H9 (cell line): ENCODE data around the gene TIMM8B. TPM values are rescaled to one million over a fixed set of nuclear protein-coding genes. Genes with fewer than 3 reads are reported as not detected.

Source experiments
- DNase-seq: peaks from one replicate; pipeline ENCODE4 v3.0.0-alpha.2; 2017
- H2AFZ ChIP-seq: one replicate; pipeline ENCODE4 v1.6.1; 2013; ENCODE audit warnings: mild to moderate bottlenecking, low read length, control low read depth, moderate library complexity
- H2AK5ac ChIP-seq: 2 replicates; pipeline ENCODE4 v1.6.1; 2013; ENCODE audit warnings: low read length, control low read depth, mixed read lengths; ENCODE audit not compliant: insufficient read length
- H2BK120ac ChIP-seq: one replicate; pipeline ENCODE4 v1.6.1; 2013; ENCODE audit warnings: low read depth, mild to moderate bottlenecking, low read length, control low read depth, inconsistent platforms; ENCODE audit not compliant: poor library complexity, severe bottlenecking
- H2BK12ac ChIP-seq: 2 replicates; pipeline ENCODE4 v1.6.1; 2013; ENCODE audit warnings: low read length, control low read depth, mixed read lengths, low read depth; ENCODE audit not compliant: insufficient read length
- H2BK15ac ChIP-seq: 2 replicates; pipeline ENCODE4 v1.6.1; 2013; ENCODE audit warnings: low read depth, low read length, control low read depth
- H2BK20ac ChIP-seq: one replicate; pipeline ENCODE4 v1.6.1; 2013; ENCODE audit warnings: low read depth, mild to moderate bottlenecking, low read length, control low read depth, inconsistent platforms; ENCODE audit not compliant: poor library complexity, severe bottlenecking
- H2BK5ac ChIP-seq: 2 replicates; pipeline ENCODE4 v1.6.1; 2013; ENCODE audit warnings: low read length, control low read depth, mixed read lengths; ENCODE audit not compliant: insufficient read length
- H3K14ac ChIP-seq: 2 replicates; pipeline ENCODE4 v1.6.1; 2013; ENCODE audit warnings: low read length, control low read depth; ENCODE audit not compliant: insufficient read depth
- H3K18ac ChIP-seq: 2 replicates; pipeline ENCODE4 v1.6.1; 2013; ENCODE audit warnings: low read depth, mild to moderate bottlenecking, mixed read lengths, low read length, control low read depth; ENCODE audit not compliant: insufficient read length
- H3K23ac ChIP-seq: 2 replicates; pipeline ENCODE4 v1.6.1; 2013; ENCODE audit warnings: low read length, control low read depth, mixed read lengths, low read depth; ENCODE audit not compliant: insufficient read length
- H3K23me2 ChIP-seq: 2 replicates; pipeline ENCODE4 v1.6.1; 2013; ENCODE audit warnings: low read depth, mild to moderate bottlenecking, mixed read lengths, low read length, control low read depth; ENCODE audit not compliant: insufficient read length, poor library complexity, severe bottlenecking
- H3K27ac ChIP-seq: 2 replicates; pipeline ENCODE4 v1.5.1; 2013; ENCODE audit warnings: low read length, control low read depth, mixed read lengths, low read depth; ENCODE audit not compliant: insufficient read length
- H3K27me3 ChIP-seq: 2 replicates; pipeline ENCODE4 v1.6.1; 2013; ENCODE audit warnings: low read length, control low read depth, inconsistent platforms; ENCODE audit not compliant: insufficient read depth
- H3K4ac ChIP-seq: 2 replicates; pipeline ENCODE4 v1.6.1; 2013; ENCODE audit warnings: low read depth, mild to moderate bottlenecking, control low read depth, inconsistent platforms, low read length, moderate library complexity
- H3K4me1 ChIP-seq: 2 replicates; pipeline ENCODE4 v1.6.1; 2013; ENCODE audit warnings: low read length, control low read depth, inconsistent platforms; ENCODE audit not compliant: insufficient read depth
- H3K4me2 ChIP-seq: 2 replicates; pipeline ENCODE4 v1.6.1; 2013; ENCODE audit warnings: low read length, control low read depth, mixed read lengths; ENCODE audit not compliant: insufficient read length, insufficient read depth
- H3K56ac ChIP-seq: 2 replicates; pipeline ENCODE4 v1.6.1; 2013; ENCODE audit warnings: low read depth, mild to moderate bottlenecking, mixed read lengths, low read length, control low read depth; ENCODE audit not compliant: insufficient read length
- H3K79me1 ChIP-seq: 2 replicates; pipeline ENCODE4 v1.6.1; 2013; ENCODE audit warnings: low read depth, mild to moderate bottlenecking, moderate library complexity, low read length, control low read depth, inconsistent platforms; ENCODE audit not compliant: insufficient read depth, poor library complexity, severe bottlenecking
- H3K79me2 ChIP-seq: 2 replicates; pipeline ENCODE4 v1.6.1; 2013; ENCODE audit warnings: low read length, control low read depth, inconsistent platforms; ENCODE audit not compliant: insufficient read depth
- H3K9ac ChIP-seq: 2 replicates; pipeline ENCODE4 v1.6.1; 2013; ENCODE audit warnings: low read length, control low read depth, mixed read lengths; ENCODE audit not compliant: insufficient read length; ENCODE audit errors: extremely low read depth
- H3K9me3 ChIP-seq: one replicate; pipeline ENCODE4 v1.6.1; 2013; ENCODE audit warnings: low read depth, low read length, inconsistent platforms; ENCODE audit not compliant: control insufficient read depth
- H3T11ph ChIP-seq: one replicate; pipeline ENCODE4 v1.6.1; 2013; ENCODE audit warnings: mild to moderate bottlenecking, low read length, control low read depth, inconsistent platforms
- H4K20me1 ChIP-seq: one replicate; pipeline ENCODE4 v1.6.1; 2013; ENCODE audit not compliant: control insufficient read depth, insufficient read length, insufficient read depth
- H4K5ac ChIP-seq: 2 replicates; pipeline ENCODE4 v1.6.1; 2013; ENCODE audit warnings: low read depth, mild to moderate bottlenecking, mixed read lengths, low read length, control low read depth; ENCODE audit not compliant: insufficient read length
- H4K8ac ChIP-seq: replicated peaks from 2 replicates; pipeline ENCODE4 v1.6.1; 2013; ENCODE audit warnings: low read length, control low read depth, mixed read lengths, low read depth; ENCODE audit not compliant: insufficient read length
- H4K91ac ChIP-seq: 2 replicates; pipeline ENCODE4 v1.6.1; 2013; ENCODE audit warnings: low read depth, mild to moderate bottlenecking, moderate library complexity, mixed read lengths, low read length, control low read depth; ENCODE audit not compliant: insufficient read length
- H3K27ac Mint-ChIP-seq, 3 experiments: 2 replicates in 2 of 3; 3 replicates in 1 of 3; pipeline ENCODE4 v1.8.0; 2020 to 2021; ENCODE audit warnings: mixed read lengths in 3 of 3, mild to moderate bottlenecking in 1 of 3, moderate library complexity in 1 of 3
- H3K27me3 Mint-ChIP-seq: 2 replicates; pipeline ENCODE4 v1.8.0; 2021; ENCODE audit warnings: low read depth, mild to moderate bottlenecking, moderate library complexity, mixed read lengths
- H3K36me3 Mint-ChIP-seq, 3 experiments: 2 replicates in 2 of 3; 3 replicates in 1 of 3; pipeline ENCODE4 v1.8.0; 2020 to 2021; ENCODE audit warnings: low read depth in 3 of 3, mixed read lengths in 3 of 3; ENCODE audit not compliant: insufficient read depth in 1 of 3
- H3K4me1 Mint-ChIP-seq, 2 experiments: 2 replicates each; pipeline ENCODE4 v1.8.0; 2020; ENCODE audit warnings: mixed read lengths in 2 of 2
- H3K4me3 Mint-ChIP-seq, 2 experiments: 2 replicates in 1 of 2; 3 replicates in 1 of 2; pipeline ENCODE4 v1.8.0; 2020 to 2021; ENCODE audit warnings: mild to moderate bottlenecking in 2 of 2, mixed read lengths in 2 of 2, moderate library complexity in 1 of 2
- H3K9me3 Mint-ChIP-seq, 2 experiments: 2 replicates in 1 of 2; 3 replicates in 1 of 2; pipeline ENCODE4 v1.8.0; 2020; ENCODE audit warnings: mild to moderate bottlenecking in 2 of 2, mixed read lengths in 2 of 2, moderate library complexity in 1 of 2
- WGBS: extraction: QIAGEN DNeasy Blood & Tissue Kit; methylation state at CpG from one replicate; pipeline ENCODE4 v1.1.7; 2013; ENCODE audit warnings: missing lambda C conversion rate, low lambda C conversion rate, mixed read lengths; ENCODE audit not compliant: insufficient read length; ENCODE audit errors: extremely low coverage; 5-methylcytosine and 5-hydroxymethylcytosine counted together
- total RNA-seq: library from RNA; stranded (reverse); gene quantifications from 2 replicates; pipeline ENCODE4 v1.2.1, GENCODE V29; 2021
- TF ChIP-seq, protein P1 (sequence below): fragments of 200-600 bp; sonication (generic); conservative IDR thresholded peaks from 3 replicates; pipeline ENCODE4 v1.8.0; 2021; ENCODE audit warnings: antibody characterized with exemption, mild to moderate bottlenecking

The TIMM8B gene
- total RNA-seq, 1 experiment from 2014 or later: 84.4 TPM

DNA sequence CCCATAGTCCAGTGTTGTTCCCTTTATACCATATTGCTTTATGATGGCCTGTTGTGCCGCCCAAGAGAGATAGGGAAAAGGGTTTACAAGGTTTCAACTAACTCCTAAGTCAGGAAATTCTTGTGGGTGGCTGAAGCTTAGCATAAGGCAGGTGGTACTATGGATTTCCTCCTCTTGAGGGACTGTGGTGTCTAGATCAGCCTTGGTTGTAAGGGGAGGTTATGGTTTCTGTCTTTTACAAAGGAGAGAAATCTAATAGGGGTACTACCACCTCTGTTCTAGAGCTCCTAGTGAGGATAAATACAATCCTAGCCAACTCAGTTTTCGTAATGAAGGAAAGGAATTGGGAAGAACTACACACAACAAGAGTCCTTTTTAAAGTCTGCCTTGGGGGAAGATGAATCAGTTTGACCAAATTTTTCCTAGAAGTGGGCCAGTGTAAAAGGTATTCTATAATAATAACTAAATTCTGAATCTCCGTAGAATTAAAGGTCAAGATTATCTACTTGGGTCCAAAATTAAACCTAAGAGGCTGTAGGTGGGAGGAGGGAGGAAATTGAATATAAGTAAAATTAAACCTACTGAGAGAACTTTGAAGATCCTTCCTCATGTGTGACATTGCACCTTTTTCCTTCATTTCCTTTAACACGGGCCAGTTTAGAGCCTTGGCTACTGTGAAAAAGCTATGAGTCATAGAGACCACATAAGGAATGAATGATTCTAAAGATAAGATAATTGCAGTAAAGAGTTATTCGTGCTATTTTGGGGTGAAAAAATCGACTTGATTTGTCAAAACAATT is 44.2 kb downstream of the TIMM8B start:
- Histone ChIP-seq H3K9ac (no peak overlapping the region), H3K27ac (no peak overlapping the region), H3K27me3 (no peaks in the 10 kb centered on the region; the same call in 1 of the 2 replicates), H2BK120ac (no peak overlapping the region), H2BK12ac (no peak overlapping the region), H4K8ac (no peak overlapping the region), H4K5ac (no peak overlapping the region), H3K23ac (no peak overlapping the region), H3K4me2 (no peak overlapping the region), H4K91ac (no peak overlapping the region), H3K56ac (no peak overlapping the region), H3K4ac (no peak overlapping the region), H4K20me1 (no peaks in the 10 kb centered on the region), H2BK20ac (no peak overlapping the region), H3K79me2 (no peaks in the 10 kb centered on the region), H2BK5ac (no peak overlapping the region), H3K4me1 (no peaks in the 10 kb centered on the region), H3T11ph (no peak overlapping the region), H3K14ac (no peak overlapping the region), H2AFZ (no peak overlapping the region), H2AK5ac (no peak overlapping the region), H3K18ac (no peak overlapping the region), H3K79me1 (no peaks in the 10 kb centered on the region), H3K23me2 (no peaks in the 10 kb centered on the region), H3K9me3 (no peaks in the 10 kb centered on the region), H2BK15ac (no peak overlapping the region)
- no CpG with 5 or more reads among the region's 6 CpGs for WGBS
- Mint-ChIP-seq H3K4me1 (no peaks in the 10 kb centered on the region), H3K27ac (peak overlapping the region in 1 of 3 experiments; percentile 57; a peak in 1 of 7 replicates), H3K27me3 (no peaks in the 10 kb centered on the region), H3K36me3 (peaks cover 51 to 81% (median 81%) of the 10 kb centered on the region in 3 experiments), H3K4me3 (no peak overlapping the region), H3K9me3 (no peaks in the 10 kb centered on the region)
- TF ChIP-seq, protein P1, sequence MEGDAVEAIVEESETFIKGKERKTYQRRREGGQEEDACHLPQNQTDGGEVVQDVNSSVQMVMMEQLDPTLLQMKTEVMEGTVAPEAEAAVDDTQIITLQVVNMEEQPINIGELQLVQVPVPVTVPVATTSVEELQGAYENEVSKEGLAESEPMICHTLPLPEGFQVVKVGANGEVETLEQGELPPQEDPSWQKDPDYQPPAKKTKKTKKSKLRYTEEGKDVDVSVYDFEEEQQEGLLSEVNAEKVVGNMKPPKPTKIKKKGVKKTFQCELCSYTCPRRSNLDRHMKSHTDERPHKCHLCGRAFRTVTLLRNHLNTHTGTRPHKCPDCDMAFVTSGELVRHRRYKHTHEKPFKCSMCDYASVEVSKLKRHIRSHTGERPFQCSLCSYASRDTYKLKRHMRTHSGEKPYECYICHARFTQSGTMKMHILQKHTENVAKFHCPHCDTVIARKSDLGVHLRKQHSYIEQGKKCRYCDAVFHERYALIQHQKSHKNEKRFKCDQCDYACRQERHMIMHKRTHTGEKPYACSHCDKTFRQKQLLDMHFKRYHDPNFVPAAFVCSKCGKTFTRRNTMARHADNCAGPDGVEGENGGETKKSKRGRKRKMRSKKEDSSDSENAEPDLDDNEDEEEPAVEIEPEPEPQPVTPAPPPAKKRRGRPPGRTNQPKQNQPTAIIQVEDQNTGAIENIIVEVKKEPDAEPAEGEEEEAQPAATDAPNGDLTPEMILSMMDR: no peak
- no peak for DNase-seq
